K562 (cell line): ENCODE results near the gene MECR. TPM values are rescaled to one million over a fixed set of nuclear protein-coding genes. Genes with fewer than 3 reads are reported as not detected.

Source experiments
- ATAC-seq: fragments of 200-7000 bp; cut with Tn5 transposase; 3 replicates; pipeline ENCODE4 v1.9.1; 2020; ENCODE audit warnings: moderate library complexity
- BruUV-seq: library from RNA; stranded (reverse); fragments of 400-500 nt; replicated peaks from 2 replicates; lab custom pipeline; 2021; lab: Mats Ljungman, UMichigan
- CTCF ChIA-PET: fragments of 300-600 bp; formaldehyde crosslinking; extraction: SDS; loops from one replicate; lab custom pipeline; 2021; ENCODE audit warnings: low intra/inter-chr PET ratio; lab: Yijun Ruan, JAX
- POLR2A ChIA-PET: fragments of 300-600, 350-650 bp; sonication (Branson Sonifier 250); formaldehyde crosslinking; extraction: SDS; loops from one replicate; lab custom pipeline; 2021; ENCODE audit warnings: antibody characterized with exemption, inconsistent platforms; lab: Yijun Ruan, JAX
- DNase-seq, 4 experiments: peaks; one replicate each; pipeline versions ENCODE4 v3.0.0 to v3.0.0-alpha.2; 2011 to 2018; ENCODE audit warnings: low spot score in 3 of 4, mixed read lengths in 3 of 4; ENCODE audit errors: extremely low read depth in 1 of 4
- FAIRE-seq: peaks from 2 replicates; lab custom pipeline; 2011; peaks lifted over from hg19 to GRCh38; lab: Jason Lieb, UNC
- H2AFZ ChIP-seq: 2 replicates; pipeline ENCODE4 v1.6.0; 2011; ENCODE audit warnings: low read depth, low read length, control low read depth, inconsistent platforms
- H3K27ac ChIP-seq: fragments of 200-600 bp; 3 replicates; pipeline ENCODE4 v1.8.0; 2011; ENCODE audit warnings: low read depth, mild to moderate bottlenecking, control low read depth, inconsistent platforms, low read length, moderate library complexity, mixed read lengths; ENCODE audit errors: extremely low read depth
- H3K27me3 ChIP-seq, 2 experiments: fragments of 300-600 bp in 1 of 2; 2 replicates in 1 of 2; 3 replicates in 1 of 2; pipeline versions ENCODE4 v1.6.0 to v1.8.0; 2011; ENCODE audit warnings: inconsistent platforms in 2 of 2, low read length in 2 of 2, mild to moderate bottlenecking in 1 of 2, mixed read lengths in 1 of 2, moderate library complexity in 1 of 2; ENCODE audit not compliant: control insufficient read depth in 2 of 2, insufficient read depth in 2 of 2
- H3K36me3 ChIP-seq: fragments of 300-600 bp; 3 replicates; pipeline ENCODE4 v1.8.0; 2011; ENCODE audit warnings: mild to moderate bottlenecking, low read length, inconsistent platforms; ENCODE audit not compliant: control insufficient read depth, insufficient read depth
- H3K4me1 ChIP-seq, 2 experiments: fragments of 200-600 bp in 1 of 2; replicated peaks in 1 of 2; 2 replicates in 1 of 2; 3 replicates in 1 of 2; pipeline versions ENCODE4 v1.5.1 to v1.8.0; 2011; ENCODE audit warnings: inconsistent platforms in 2 of 2, low read length in 2 of 2, mild to moderate bottlenecking in 1 of 2, mixed read lengths in 1 of 2, moderate library complexity in 1 of 2; ENCODE audit not compliant: control insufficient read depth in 2 of 2, insufficient read depth in 2 of 2
- H3K4me2 ChIP-seq: 2 replicates; pipeline ENCODE4 v1.6.1; 2011; ENCODE audit warnings: low read length, control low read depth, inconsistent platforms, mixed read lengths; ENCODE audit not compliant: insufficient read depth
- H3K4me3 ChIP-seq: fragments of 200-600 bp; sonication (generic), shearing (Covaris generic); 2 replicates; pipeline ENCODE4 v1.5.1; 2016; ENCODE audit warnings: control low read depth, inconsistent platforms
- H3K79me2 ChIP-seq: fragments of 200-600 bp; 3 replicates; pipeline ENCODE4 v1.8.0; 2011; ENCODE audit warnings: low read length, inconsistent platforms; ENCODE audit not compliant: control insufficient read depth, insufficient read depth
- H3K9ac ChIP-seq, 2 experiments: 2 replicates each; pipeline versions ENCODE4 v1.6.0 to v1.6.1; 2011; ENCODE audit warnings: low read depth in 2 of 2, low read length in 2 of 2, control low read depth in 1 of 2, inconsistent platforms in 1 of 2, mild to moderate bottlenecking in 1 of 2, mixed read lengths in 1 of 2; ENCODE audit not compliant: insufficient read depth in 1 of 2
- H3K9me1 ChIP-seq: one replicate; pipeline ENCODE4 v1.6.0; 2011; ENCODE audit warnings: inconsistent platforms, mild to moderate bottlenecking, low read length, moderate library complexity; ENCODE audit not compliant: control insufficient read depth, insufficient read depth
- H3K9me3 ChIP-seq: replicated peaks from 2 replicates; pipeline ENCODE4 v1.5.1; 2011; ENCODE audit warnings: low read depth, low read length, inconsistent platforms; ENCODE audit not compliant: control insufficient read depth, insufficient read depth
- H4K20me1 ChIP-seq: replicated peaks from 2 replicates; pipeline ENCODE4 v1.6.1; 2011; ENCODE audit warnings: low read length, inconsistent platforms, mixed read lengths; ENCODE audit not compliant: control insufficient read depth, insufficient read depth
- CBX2 ChIP-seq: fragments of 200-600 bp; sonication (generic); IDR thresholded peaks from one replicate; pipeline ENCODE4 v1.6.1; 2012; ENCODE audit warnings: mild to moderate bottlenecking, low read length, inconsistent platforms; ENCODE audit not compliant: insufficient read depth, poor library complexity, severe bottlenecking
- CBX3 ChIP-seq, 2 experiments: IDR thresholded peaks; 1 replicate in 1 of 2; 2 replicates in 1 of 2; pipeline ENCODE4 v1.6.1; 2012; ENCODE audit warnings: inconsistent platforms in 2 of 2, low read length in 2 of 2, borderline replicate concordance in 1 of 2, control low read depth in 1 of 2
- EGR1 ChIP-seq: fragments of 450-650 bp; conservative IDR thresholded peaks from 2 replicates; pipeline ENCODE4 v1.6.1; 2017; ENCODE audit warnings: mild to moderate bottlenecking
- GTF2A2 ChIP-seq: IDR thresholded peaks from 2 replicates; pipeline ENCODE4 v1.6.1; 2016; ENCODE audit warnings: mild to moderate bottlenecking, missing genetic modification characterization, missing compliant biosample characterization
- NR1H2 ChIP-seq: sonication (generic); formaldehyde crosslinking; IDR thresholded peaks from 2 replicates; pipeline ENCODE4 v1.4.0; 2020; ENCODE audit warnings: mild to moderate bottlenecking, missing genetic modification reagents
- POLR2H ChIP-seq: IDR thresholded peaks from 2 replicates; pipeline ENCODE4 v1.6.1; 2016; ENCODE audit warnings: missing genetic modification characterization, low read depth, mild to moderate bottlenecking, control low read depth, missing compliant biosample characterization, moderate library complexity
- PRPF4 ChIP-seq: fragments of 200-400 bp; formaldehyde crosslinking; IDR thresholded peaks from one replicate; pipeline ENCODE4 v1.6.1; 2017; ENCODE audit warnings: low read length, low read depth, mild to moderate bottlenecking; ENCODE audit not compliant: insufficient read depth, poor library complexity, severe bottlenecking
- SOX6 ChIP-seq: fragments of 450-650 bp; IDR thresholded peaks from 2 replicates; pipeline ENCODE4 v1.6.1; 2014; ENCODE audit warnings: mild to moderate bottlenecking
- TRIM24 ChIP-seq, 2 experiments: fragments of 450-650 bp; IDR thresholded peaks; 2 replicates each; pipeline ENCODE4 v1.6.1; 2016
- TRIM28 ChIP-seq: fragments of 450-650 bp; IDR thresholded peaks from 2 replicates; pipeline ENCODE4 v1.6.1; 2017
- ZNF280A ChIP-seq: fragments of 450-650 bp; IDR thresholded peaks from 2 replicates; pipeline ENCODE4 v1.6.1; 2018; ENCODE audit warnings: mild to moderate bottlenecking, low read depth; ENCODE audit not compliant: partially characterized antibody
- ZNF445 ChIP-seq: fragments of 250-450 bp; sonication (Bioruptor Pico); IDR thresholded peaks from 2 replicates; pipeline ENCODE4 v1.4.0; 2020; ENCODE audit warnings: low read depth, mild to moderate bottlenecking, moderate library complexity
- ZNF668 ChIP-seq: fragments of 250-450 bp; sonication (Bioruptor Pico); IDR thresholded peaks from 2 replicates; pipeline ENCODE4 v1.8.0; 2022; ENCODE audit warnings: mild to moderate bottlenecking, inconsistent platforms
- ZNF707 ChIP-seq: fragments of 250-450 bp; sonication (Bioruptor Pico); conservative IDR thresholded peaks from 2 replicates; pipeline ENCODE4 v1.8.0; 2022; ENCODE audit warnings: inconsistent platforms, mild to moderate bottlenecking, moderate library complexity
- WGBS: fragments of 100-300 bp; shearing (Covaris generic); methylation state at CpG from one replicate; pipeline ENCODE4 v1.1.6; 2016; ENCODE audit warnings: low coverage, mixed read lengths; ENCODE audit not compliant: insufficient coverage; ENCODE audit errors: missing lambda C conversion rate; 5-methylcytosine and 5-hydroxymethylcytosine counted together
- in situ Hi-C: fragments of 300-500 bp; cut with MboI; formaldehyde crosslinking; loops from 4 replicates; pipeline ENCODE4 v1.15.0; 2018; ENCODE audit warnings: inconsistent platforms, mixed read lengths
- intact Hi-C: fragments of 100-400 bp; cut with micrococcal nuclease; formaldehyde crosslinking; loops from 2 replicates; pipeline ENCODE4 v1.14.2; 2022
- polyA plus RNA-seq, 8 experiments: library from polyadenylated mRNA; depleted of rRNA in 4 of 8; stranded (reverse) in 5 of 8; unstranded in 3 of 8; fragments of >200 nt; fragmentation: Nextera tagmentation in 2 of 8; fragmentation: Illumina TruSeq in 1 of 8; extraction: Ambion mirVana in 2 of 8; extraction: Trizol in 1 of 8; gene quantifications; 2 replicates each; pipeline versions ENCODE4 v1.2.1 to v1.2.3, GENCODE V29; 2011 to 2014; ENCODE audit warnings: inconsistent platforms in 1 of 8, missing spikeins in 1 of 8
- total RNA-seq, 7 experiments: library from RNA; depleted of rRNA in 6 of 7; stranded (reverse); fragments of >200 nt in 6 of 7; fragmentation: Illumina TruSeq in 2 of 7; extraction: Trizol in 2 of 7; gene quantifications; 2 replicates each; pipeline versions ENCODE4 v1.2.1 to v1.2.3, GENCODE V29; 2011 to 2021; ENCODE audit warnings: low replicate concordance in 1 of 7

Gene MECR
- total and polyA plus RNA-seq, 9 of the 15 experiments (the other 6 are each of a cell fraction or from before 2014, with no cell fraction given), result 10.4 to 58.6 (median 42.9) TPM

GRCh38 chr1:29190718-29191117 is 40.0 kb downstream of the MECR start:
- ChIA-PET POLR2A (interaction anchor here (0.6 to 1.0 kb wide), 2 partner anchors 9 to 24 kb away, joined by 3 read pairs; no protein-coding TSS in a partner anchor), CTCF (no interaction called here)
- no peaks in the 10 kb centered on the region for H3K4me1 ChIP-seq
- intact Hi-C loops, result no loop called here
- H2AFZ ChIP-seq, result no peak overlapping the region
- no TSS peak for BruUV-seq
- no peak for TF ChIP-seq ZNF707
- no peak for TF ChIP-seq ZNF668
- TF ChIP-seq ZNF280A, result peak; percentile 80
- no peak for TF ChIP-seq PRPF4
- peak; percentile 85; the same call in 1 of the 2 replicates for TF ChIP-seq TRIM28
- 0 out of 2 replicates have a peak, but pooled peaks have one; percentile 29 for TF ChIP-seq EGR1
- TF ChIP-seq GTF2A2 (tag), result no peak
- peak; percentile 56 to 59; a peak in 3 of 4 replicates for TF ChIP-seq TRIM24 (IDR thresholded peaks at IDR 0.05)
- TF ChIP-seq CBX3 (IDR thresholded peaks at IDR 0.05; ENCODE audit: borderline replicate concordance in 1 of 2, low read length in 2 of 2), result peak in 1 of 2 experiments; percentile 83; a peak in 1 of 3 replicates
- TF ChIP-seq CBX2, result no peak
- TF ChIP-seq ZNF445 (CRISPR knock-in tag), result 0 out of 2 replicates have a peak, but pooled peaks have one; percentile 38
- TF ChIP-seq POLR2H (tag), result no peak
- no peak for TF ChIP-seq NR1H2 (CRISPR knock-in tag)
- no peak for TF ChIP-seq SOX6
- no peaks in the 10 kb centered on the region for H3K9me1 ChIP-seq
- no peaks in the 10 kb centered on the region for H4K20me1 ChIP-seq
- WGBS, result 78% methylated on average over 5 of the region's 6 CpGs
- ATAC-seq (no peak), FAIRE-seq (no peak), DNase-seq (no peak)
- no peak overlapping the region for H3K9ac ChIP-seq
- in situ Hi-C loops, result no loop called here
- no peak overlapping the region for H3K27ac ChIP-seq
- no peak overlapping the region for H3K4me3 ChIP-seq
- no peak overlapping the region for H3K4me2 ChIP-seq
- no peaks in the 10 kb centered on the region for H3K27me3 ChIP-seq
- H3K36me3 ChIP-seq, result peaks cover 35% of the 10 kb centered on the region
- H3K79me2 ChIP-seq, result no peaks in the 10 kb centered on the region
- 0 out of 2 replicates have a peak, but pooled peaks cover 3% of the 10 kb centered on the region for H3K9me3 ChIP-seq
